ENCODE results near the gene GPX4. TPM values are rescaled to one million over a fixed set of nuclear protein-coding genes. Genes with fewer than 3 reads are reported as not detected.

Gene GPX4
- total and polyA plus RNA-seq, 9 of the 15 experiments (the other 6 are each of a cell fraction or from before 2014, with no cell fraction given) = 61.4 to 661 (median 349) TPM

DNA sequence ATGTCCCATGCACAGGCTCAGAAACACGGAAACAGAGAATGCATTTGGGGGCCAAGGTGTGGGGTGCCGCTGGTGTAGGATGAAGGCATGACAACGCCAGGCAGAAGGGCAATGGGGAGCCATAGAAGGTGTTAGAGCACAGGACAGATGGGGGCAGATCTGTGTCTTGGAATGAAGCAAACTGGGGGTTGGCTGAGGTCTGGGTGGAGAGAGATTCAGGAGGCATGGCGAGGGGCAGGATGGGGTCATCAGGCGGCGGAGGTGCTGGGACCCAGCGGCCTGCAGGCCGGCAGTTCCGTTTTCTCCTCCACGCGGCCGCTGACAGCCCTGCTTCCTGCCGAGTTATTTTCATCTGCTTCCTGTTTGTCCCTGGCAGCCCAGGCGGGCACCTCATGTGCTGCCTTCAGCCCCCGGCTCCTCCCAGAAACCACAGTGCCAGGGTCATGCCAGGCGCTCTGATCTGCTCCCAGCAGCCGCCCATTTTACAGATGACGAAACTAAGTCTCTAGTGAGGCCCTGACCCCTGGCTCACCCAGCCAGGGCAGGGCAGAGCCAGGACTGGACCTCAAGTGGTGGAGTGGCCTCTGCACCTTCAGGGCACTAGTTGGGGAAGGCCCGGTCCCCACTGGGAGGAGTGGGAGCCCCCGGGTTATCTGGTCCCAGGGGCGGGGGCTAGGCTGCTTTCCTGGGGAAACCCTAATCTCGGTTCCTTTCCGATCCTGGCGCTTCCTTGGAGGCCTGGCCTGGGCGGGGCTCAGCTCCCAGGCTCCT, 34.6 kb upstream of the GPX4 start:
- in situ Hi-C loops (cut with MboI) (no loop called here), intact Hi-C loops (cut with micrococcal nuclease) (no loop called here)
- WGBS (ENCODE audit: insufficient coverage, low coverage, missing lambda C conversion rate) = 75% methylated on average over 18 of the region's 25 CpGs
- no TSS peak for BruUV-seq (replicated peaks)
- H3K9me1 ChIP-seq (ENCODE audit: control insufficient read depth, insufficient read depth, low read length) = no peaks in the 10 kb centered on the region
- DNase-seq (ENCODE audit: extremely low read depth in 1 of 4, low spot score in 3 of 4) = no peak
- H2AFZ ChIP-seq (ENCODE audit: low read depth, low read length) = no peak overlapping the region
- no peak overlapping the region for H3K4me3 ChIP-seq
- peaks cover 24 to 83% of the 10 kb centered on the region in 2 experiments for H3K4me1 ChIP-seq (replicated peaks in 1 of 2; ENCODE audit: control insufficient read depth in 2 of 2, insufficient read depth in 2 of 2, low read length in 2 of 2)
- no peaks in the 10 kb centered on the region for H3K9me3 ChIP-seq (replicated peaks; ENCODE audit: control insufficient read depth, insufficient read depth, low read depth, low read length)
- POLR2A ChIA-PET = interaction anchor here (0.6 kb wide), 1 partner anchor 9 kb away, joined by 3 read pairs; no protein-coding TSS in a partner anchor
- H3K27ac ChIP-seq (ENCODE audit: extremely low read depth, low read depth, low read length) = no peak overlapping the region
- no peak for FAIRE-seq
- H3K9ac ChIP-seq (ENCODE audit: insufficient read depth in 1 of 2, low read depth in 2 of 2, low read length in 2 of 2) = peak overlapping the region in 1 of 2 experiments; percentile 20; a peak in 1 of 4 replicates
- CTCF ChIA-PET (ENCODE audit: low intra/inter-chr PET ratio) = no interaction called here
- H3K36me3 ChIP-seq (ENCODE audit: control insufficient read depth, insufficient read depth, low read length) = peaks cover 4% of the 10 kb centered on the region; the same call in 1 of the 3 replicates
- no peak for ATAC-seq
- no peak overlapping the region for H3K4me2 ChIP-seq (ENCODE audit: insufficient read depth, low read length)
- H3K79me2 ChIP-seq (ENCODE audit: control insufficient read depth, insufficient read depth, low read length) = no peaks in the 10 kb centered on the region
- H4K20me1 ChIP-seq (replicated peaks; ENCODE audit: control insufficient read depth, insufficient read depth, low read length) = 0 out of 2 replicates have a peak, but pooled peaks cover 3% of the 10 kb centered on the region
- H3K27me3 ChIP-seq (ENCODE audit: control insufficient read depth in 2 of 2, insufficient read depth in 2 of 2, low read length in 2 of 2) = no peaks in the 10 kb centered on the region
- TF ChIP-seq, protein P1, sequence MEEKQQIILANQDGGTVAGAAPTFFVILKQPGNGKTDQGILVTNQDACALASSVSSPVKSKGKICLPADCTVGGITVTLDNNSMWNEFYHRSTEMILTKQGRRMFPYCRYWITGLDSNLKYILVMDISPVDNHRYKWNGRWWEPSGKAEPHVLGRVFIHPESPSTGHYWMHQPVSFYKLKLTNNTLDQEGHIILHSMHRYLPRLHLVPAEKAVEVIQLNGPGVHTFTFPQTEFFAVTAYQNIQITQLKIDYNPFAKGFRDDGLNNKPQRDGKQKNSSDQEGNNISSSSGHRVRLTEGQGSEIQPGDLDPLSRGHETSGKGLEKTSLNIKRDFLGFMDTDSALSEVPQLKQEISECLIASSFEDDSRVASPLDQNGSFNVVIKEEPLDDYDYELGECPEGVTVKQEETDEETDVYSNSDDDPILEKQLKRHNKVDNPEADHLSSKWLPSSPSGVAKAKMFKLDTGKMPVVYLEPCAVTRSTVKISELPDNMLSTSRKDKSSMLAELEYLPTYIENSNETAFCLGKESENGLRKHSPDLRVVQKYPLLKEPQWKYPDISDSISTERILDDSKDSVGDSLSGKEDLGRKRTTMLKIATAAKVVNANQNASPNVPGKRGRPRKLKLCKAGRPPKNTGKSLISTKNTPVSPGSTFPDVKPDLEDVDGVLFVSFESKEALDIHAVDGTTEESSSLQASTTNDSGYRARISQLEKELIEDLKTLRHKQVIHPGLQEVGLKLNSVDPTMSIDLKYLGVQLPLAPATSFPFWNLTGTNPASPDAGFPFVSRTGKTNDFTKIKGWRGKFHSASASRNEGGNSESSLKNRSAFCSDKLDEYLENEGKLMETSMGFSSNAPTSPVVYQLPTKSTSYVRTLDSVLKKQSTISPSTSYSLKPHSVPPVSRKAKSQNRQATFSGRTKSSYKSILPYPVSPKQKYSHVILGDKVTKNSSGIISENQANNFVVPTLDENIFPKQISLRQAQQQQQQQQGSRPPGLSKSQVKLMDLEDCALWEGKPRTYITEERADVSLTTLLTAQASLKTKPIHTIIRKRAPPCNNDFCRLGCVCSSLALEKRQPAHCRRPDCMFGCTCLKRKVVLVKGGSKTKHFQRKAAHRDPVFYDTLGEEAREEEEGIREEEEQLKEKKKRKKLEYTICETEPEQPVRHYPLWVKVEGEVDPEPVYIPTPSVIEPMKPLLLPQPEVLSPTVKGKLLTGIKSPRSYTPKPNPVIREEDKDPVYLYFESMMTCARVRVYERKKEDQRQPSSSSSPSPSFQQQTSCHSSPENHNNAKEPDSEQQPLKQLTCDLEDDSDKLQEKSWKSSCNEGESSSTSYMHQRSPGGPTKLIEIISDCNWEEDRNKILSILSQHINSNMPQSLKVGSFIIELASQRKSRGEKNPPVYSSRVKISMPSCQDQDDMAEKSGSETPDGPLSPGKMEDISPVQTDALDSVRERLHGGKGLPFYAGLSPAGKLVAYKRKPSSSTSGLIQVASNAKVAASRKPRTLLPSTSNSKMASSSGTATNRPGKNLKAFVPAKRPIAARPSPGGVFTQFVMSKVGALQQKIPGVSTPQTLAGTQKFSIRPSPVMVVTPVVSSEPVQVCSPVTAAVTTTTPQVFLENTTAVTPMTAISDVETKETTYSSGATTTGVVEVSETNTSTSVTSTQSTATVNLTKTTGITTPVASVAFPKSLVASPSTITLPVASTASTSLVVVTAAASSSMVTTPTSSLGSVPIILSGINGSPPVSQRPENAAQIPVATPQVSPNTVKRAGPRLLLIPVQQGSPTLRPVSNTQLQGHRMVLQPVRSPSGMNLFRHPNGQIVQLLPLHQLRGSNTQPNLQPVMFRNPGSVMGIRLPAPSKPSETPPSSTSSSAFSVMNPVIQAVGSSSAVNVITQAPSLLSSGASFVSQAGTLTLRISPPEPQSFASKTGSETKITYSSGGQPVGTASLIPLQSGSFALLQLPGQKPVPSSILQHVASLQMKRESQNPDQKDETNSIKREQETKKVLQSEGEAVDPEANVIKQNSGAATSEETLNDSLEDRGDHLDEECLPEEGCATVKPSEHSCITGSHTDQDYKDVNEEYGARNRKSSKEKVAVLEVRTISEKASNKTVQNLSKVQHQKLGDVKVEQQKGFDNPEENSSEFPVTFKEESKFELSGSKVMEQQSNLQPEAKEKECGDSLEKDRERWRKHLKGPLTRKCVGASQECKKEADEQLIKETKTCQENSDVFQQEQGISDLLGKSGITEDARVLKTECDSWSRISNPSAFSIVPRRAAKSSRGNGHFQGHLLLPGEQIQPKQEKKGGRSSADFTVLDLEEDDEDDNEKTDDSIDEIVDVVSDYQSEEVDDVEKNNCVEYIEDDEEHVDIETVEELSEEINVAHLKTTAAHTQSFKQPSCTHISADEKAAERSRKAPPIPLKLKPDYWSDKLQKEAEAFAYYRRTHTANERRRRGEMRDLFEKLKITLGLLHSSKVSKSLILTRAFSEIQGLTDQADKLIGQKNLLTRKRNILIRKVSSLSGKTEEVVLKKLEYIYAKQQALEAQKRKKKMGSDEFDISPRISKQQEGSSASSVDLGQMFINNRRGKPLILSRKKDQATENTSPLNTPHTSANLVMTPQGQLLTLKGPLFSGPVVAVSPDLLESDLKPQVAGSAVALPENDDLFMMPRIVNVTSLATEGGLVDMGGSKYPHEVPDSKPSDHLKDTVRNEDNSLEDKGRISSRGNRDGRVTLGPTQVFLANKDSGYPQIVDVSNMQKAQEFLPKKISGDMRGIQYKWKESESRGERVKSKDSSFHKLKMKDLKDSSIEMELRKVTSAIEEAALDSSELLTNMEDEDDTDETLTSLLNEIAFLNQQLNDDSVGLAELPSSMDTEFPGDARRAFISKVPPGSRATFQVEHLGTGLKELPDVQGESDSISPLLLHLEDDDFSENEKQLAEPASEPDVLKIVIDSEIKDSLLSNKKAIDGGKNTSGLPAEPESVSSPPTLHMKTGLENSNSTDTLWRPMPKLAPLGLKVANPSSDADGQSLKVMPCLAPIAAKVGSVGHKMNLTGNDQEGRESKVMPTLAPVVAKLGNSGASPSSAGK (IDR thresholded peaks at IDR 0.05) = no peak
- TF ChIP-seq ZFP36 (IDR thresholded peaks at IDR 0.05; ENCODE audit: low read depth, low read length, partially characterized antibody) = peak; percentile 65
- TF ChIP-seq, protein P2, sequence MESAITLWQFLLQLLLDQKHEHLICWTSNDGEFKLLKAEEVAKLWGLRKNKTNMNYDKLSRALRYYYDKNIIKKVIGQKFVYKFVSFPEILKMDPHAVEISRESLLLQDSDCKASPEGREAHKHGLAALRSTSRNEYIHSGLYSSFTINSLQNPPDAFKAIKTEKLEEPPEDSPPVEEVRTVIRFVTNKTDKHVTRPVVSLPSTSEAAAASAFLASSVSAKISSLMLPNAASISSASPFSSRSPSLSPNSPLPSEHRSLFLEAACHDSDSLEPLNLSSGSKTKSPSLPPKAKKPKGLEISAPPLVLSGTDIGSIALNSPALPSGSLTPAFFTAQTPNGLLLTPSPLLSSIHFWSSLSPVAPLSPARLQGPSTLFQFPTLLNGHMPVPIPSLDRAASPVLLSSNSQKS (CRISPR knock-in tag; IDR thresholded peaks at IDR 0.05) = no peak
- no peak for TF ChIP-seq ZNF311 (CRISPR knock-in tag; IDR thresholded peaks at IDR 0.05)
- TF ChIP-seq, protein P3, sequence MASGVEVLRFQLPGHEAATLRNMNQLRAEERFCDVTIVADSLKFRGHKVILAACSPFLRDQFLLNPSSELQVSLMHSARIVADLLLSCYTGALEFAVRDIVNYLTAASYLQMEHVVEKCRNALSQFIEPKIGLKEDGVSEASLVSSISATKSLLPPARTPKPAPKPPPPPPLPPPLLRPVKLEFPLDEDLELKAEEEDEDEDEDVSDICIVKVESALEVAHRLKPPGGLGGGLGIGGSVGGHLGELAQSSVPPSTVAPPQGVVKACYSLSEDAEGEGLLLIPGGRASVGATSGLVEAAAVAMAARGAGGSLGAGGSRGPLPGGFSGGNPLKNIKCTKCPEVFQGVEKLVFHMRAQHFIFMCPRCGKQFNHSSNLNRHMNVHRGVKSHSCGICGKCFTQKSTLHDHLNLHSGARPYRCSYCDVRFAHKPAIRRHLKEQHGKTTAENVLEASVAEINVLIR (CRISPR knock-in tag; IDR thresholded peaks at IDR 0.05) = no peak
- TF ChIP-seq ADNP (tag; IDR thresholded peaks at IDR 0.05) = 0 out of 2 replicates have a peak, but pooled peaks have one; percentile 57
- no peak for TF ChIP-seq PPARD (CRISPR knock-in tag; IDR thresholded peaks at IDR 0.05)
